ENCODE data around the gene MCIDAS.

The MCIDAS gene

DNA sequence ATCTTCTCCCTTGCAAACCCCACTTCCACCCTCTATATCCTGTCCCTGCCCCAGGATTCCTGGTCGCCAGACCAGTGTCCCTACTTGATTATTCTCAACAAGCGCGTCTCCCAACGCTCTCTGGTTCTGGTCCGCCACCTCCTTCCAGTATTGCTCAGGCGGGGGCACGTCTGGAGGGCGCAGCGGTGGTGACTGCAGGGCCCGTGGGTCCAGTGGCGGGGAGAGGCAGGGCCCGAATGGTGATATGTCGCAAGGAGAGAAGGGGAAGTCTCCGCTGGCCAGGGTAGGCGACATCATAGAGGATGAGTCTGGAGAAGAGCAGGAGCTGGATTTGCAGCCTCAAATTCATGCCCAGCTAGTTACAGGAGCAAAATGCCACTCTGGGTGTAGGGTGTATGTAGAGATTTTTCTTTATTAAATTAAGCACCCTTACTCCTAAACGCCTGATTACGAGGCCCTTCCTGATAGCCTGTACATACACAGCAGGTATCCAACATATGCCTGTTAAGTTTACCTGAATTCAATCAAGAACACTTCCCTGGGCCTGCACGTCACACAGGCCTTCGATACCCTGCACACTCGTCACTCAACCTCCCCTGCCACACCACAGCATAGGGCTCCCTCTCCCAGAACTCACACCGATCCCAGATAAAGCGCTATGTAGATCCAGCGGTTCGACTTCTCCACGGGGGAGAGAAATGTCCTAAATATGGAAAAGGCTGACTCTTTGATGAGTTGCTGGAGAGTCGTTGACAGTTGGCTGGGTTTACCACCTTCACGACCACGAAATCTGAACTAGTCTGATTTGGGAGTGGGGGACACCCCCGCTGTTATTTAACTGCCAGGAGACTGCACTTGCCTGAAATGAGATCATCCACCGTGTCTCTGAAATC is 4.8 kb downstream of the MCIDAS start:
- DNase-seq: no peak

- DNase-seq: no peak
Measured at GRCh38 chr5:55220433-55221185, 6.5 kb downstream of the MCIDAS start.

DNA sequence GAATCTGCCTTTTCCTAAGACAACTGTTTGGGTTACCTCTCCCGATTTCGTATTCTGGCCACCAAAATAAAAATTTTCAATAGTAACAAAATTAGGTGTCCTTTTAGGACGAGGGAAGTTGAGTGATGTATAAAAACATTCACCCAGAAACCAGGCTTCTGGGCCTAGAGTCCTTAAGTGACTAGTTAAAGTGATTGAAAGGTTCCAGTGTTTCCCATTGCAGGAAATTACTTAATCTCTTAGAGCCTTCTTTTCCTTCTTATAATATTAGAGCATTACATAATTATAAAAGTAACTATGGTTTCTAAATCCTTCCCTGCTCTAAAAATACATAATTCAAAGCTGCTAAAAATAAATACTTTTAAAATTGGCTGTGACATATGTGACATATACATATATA is 7.3 kb downstream of the MCIDAS start:
- DNase-seq: no peak

GRCh38 chr5:55218967-55219366 is 8.1 kb downstream of the MCIDAS start:
- peak; percentile 73 for DNase-seq

GRCh38 chr5:55211184-55211874 is 15.8 kb downstream of the MCIDAS start:
- peak; percentile 35 for DNase-seq

- no peak for DNase-seq
Measured at GRCh38 chr5:55205001-55205400, 22.1 kb downstream of the MCIDAS start.

DNA sequence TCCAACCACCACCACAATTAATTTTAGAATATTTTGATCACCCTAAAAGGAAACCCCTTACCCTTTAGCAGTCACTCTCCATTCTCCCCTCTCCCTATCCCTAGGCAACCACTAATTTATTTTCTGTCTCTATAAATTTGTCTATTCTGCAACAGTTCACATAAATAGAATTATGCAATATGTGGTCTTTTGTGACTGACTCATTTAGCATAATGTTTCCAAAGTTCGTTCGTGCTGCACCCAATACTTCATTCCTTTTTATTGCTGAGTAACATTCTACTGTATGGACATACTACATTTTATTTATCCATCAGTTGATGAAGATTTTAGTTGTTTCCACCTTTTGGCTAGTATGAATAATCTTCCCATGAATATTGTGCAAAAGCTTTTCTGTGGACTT is 36.0 kb downstream of the MCIDAS start:
- DNase-seq: no peak

- peak; percentile 46 for DNase-seq
Measured at GRCh38 chr5:55188656-55189540, 38.2 kb downstream of the MCIDAS start.

GRCh38 chr5:55187370-55187769 is 39.7 kb downstream of the MCIDAS start:
- peak; percentile 43 for DNase-seq

DNA sequence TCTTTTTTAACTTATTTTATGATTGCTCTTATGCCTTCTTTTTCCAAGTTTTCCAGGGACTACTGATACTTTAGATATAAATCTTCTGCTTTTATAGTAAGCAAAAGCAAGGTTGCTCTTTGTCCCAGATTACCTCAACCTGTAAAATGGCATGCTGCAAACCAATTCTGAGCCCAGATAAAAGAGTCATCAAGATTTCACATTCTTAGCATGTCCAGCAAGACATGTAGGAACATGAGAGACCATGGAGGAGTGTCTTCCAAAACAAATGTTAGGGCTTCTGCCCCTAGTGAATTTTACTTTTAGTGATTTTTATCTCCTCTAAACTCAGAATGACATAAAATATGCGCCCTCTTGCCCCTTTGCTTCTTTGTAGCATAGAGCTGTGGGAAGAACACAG is 47.1 kb downstream of the MCIDAS start:
- DNase-seq: no peak

- DNase-seq: no peak
Measured at GRCh38 chr5:55177078-55177477, 50.0 kb downstream of the MCIDAS start.

DNA sequence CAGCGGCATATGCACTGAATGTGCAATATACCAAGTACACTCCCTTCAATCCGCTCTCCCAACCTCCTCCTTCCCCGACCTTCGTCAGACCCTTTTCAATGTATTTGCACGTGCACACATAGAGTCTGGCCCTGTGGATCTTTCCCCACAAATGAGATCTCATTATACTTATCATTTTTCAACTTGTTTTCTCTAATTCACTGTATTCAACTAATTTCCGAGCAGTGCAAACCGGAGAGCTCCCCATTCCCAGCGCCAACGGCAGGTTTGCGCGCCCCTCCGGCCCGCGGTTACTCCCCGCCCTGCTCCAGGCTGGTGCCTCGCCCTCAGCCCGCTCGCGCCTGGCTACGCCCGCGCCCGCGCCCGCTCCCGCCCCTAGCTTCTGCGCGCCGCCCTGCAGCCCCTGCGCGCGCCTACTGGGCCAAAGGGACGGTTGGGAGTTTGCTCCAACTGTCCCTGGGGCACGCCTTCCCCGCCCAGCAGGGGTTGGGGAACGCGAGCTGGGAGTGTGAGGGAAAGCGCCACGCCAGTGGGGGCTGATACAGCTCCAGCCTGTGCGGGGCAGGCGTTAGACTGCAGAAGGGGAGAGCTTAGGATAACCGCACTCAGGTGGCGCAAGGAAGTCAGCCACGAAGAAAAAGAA is 50.8 kb downstream of the MCIDAS start:
- DNase-seq: peak; percentile 34

GRCh38 chr5:55175781-55176175 is 51.3 kb downstream of the MCIDAS start:
- DNase-seq: no peak

DNA sequence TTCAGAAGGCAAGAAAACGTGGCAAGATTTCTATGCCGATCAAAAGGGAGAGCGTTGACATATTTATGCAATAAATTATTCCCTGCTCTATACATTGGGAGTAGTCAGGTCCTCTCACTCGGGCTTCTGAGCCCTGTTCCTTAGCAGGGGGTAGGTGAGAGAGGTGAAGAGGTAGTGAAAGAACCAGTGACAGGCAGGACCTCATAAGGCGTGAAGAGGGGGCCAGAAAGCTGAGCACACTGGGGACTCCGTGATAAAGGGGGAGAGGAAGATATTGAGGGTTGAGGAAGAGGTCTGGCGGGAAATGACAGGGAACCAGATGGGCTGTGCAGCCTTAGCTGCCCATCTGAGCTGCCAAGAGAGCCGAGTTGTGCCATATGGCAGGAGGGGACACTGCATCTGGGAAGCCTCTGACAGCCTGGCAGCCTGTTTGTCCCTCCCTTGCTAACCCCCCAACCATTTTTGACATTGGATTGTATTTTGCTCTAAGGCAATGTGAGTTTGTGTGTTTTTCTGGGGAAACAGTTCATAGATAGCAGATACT is 53.4 kb downstream of the MCIDAS start:
- DNase-seq: no peak

DNA sequence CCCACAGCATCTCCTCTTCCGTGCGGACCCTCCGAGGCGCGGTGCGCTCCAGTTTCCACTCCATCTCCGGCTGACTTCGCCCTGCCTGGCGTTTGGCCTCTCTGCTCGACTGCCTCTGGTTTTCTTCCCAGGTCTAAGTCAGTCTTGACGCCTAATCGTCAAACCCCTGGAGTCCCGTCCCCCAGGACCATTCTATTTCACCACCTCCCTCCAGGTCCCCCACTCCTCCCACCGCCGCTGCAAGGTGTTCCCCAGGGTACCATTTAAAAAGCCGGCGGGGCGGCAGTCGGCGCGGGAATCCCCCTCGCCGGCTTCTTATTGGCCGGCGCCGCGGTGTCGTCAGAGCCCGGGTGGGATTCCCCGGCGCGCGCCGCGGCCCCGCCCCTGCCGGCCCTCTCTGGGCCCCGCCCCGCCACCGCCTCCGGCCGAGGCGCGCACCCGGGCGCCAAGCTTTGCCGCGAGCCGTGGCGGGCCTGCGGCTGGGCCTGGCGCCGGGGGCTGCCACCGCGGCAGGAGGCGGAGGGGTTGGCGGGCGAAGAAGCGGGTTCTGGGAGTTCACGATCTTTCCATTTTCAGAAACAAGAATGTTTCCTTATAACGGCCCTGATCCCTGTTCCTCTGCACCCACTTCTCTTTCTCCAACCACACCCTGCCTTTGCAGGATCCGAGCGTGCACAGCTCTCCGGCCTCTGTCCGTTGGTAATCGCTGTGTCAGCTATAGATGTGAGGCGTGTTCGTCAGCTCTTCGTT is 54.0 kb downstream of the MCIDAS start, which contains the start of gene CDC20B:
Gene CDC20B, minus strand, starts transcription at position 241 of the 750 bp plus-strand sequence. Its CDS starts 177 bp downstream, at position 64.
- no peak for DNase-seq

- DNase-seq: peak; percentile 66
Measured at GRCh38 chr5:55172051-55172899, 54.8 kb downstream of the MCIDAS start.

DNA sequence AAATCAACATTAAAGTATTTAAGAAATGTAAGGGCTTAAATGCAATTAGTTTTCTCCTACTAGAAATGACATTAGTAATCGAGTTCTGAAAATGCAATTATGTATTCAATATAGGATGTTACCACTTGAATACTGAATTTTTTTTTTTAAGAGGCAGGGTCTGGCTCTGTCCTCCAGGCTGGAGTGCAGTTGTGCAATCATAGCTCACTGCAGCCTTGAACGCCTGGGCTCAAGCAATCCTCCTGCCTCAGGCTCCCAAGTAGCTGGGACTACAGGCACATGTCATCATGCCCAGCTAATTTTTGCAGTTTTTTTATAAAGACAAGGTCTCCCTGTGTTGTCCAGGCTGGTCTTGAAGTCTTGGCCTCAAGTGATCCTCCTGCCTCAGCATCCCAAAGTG is 55.6 kb downstream of the MCIDAS start:
- no peak for DNase-seq

Data from NCI-H526 treated with DMSO at 0.1 percent for 48 hours (cell line).